ENCODE measurements around the gene PARD3B.

PARD3B gene

GRCh38 chr2:204825681-204826080 lies 280.4 kb downstream of the PARD3B start:
- H3K9me3 Mint-ChIP-seq, result peaks cover 7% of the 10 kb centered on the region
- H3K4me3 Mint-ChIP-seq, result no peak overlapping the region
- H3K36me3 Mint-ChIP-seq (ENCODE audit: low read depth), result peaks cover 9% of the 10 kb centered on the region
- TF ChIP-seq, protein P1, sequence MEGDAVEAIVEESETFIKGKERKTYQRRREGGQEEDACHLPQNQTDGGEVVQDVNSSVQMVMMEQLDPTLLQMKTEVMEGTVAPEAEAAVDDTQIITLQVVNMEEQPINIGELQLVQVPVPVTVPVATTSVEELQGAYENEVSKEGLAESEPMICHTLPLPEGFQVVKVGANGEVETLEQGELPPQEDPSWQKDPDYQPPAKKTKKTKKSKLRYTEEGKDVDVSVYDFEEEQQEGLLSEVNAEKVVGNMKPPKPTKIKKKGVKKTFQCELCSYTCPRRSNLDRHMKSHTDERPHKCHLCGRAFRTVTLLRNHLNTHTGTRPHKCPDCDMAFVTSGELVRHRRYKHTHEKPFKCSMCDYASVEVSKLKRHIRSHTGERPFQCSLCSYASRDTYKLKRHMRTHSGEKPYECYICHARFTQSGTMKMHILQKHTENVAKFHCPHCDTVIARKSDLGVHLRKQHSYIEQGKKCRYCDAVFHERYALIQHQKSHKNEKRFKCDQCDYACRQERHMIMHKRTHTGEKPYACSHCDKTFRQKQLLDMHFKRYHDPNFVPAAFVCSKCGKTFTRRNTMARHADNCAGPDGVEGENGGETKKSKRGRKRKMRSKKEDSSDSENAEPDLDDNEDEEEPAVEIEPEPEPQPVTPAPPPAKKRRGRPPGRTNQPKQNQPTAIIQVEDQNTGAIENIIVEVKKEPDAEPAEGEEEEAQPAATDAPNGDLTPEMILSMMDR (IDR thresholded peaks at IDR 0.05; ENCODE audit: unreplicated experiment in 3 of 3), result no peak
- H3K27me3 Mint-ChIP-seq (ENCODE audit: low read depth), result no peaks in the 10 kb centered on the region
- H3K27ac Mint-ChIP-seq, result no peak overlapping the region
- peaks cover 6% of the 10 kb centered on the region for H3K4me1 Mint-ChIP-seq

- peaks cover 6% of the 10 kb centered on the region for H3K4me1 Mint-ChIP-seq
- H3K4me3 Mint-ChIP-seq, result peak overlapping the region in 2 of 3 experiments; percentile 28 to 58
- TF ChIP-seq, protein P1 (IDR thresholded peaks at IDR 0.05; ENCODE audit: unreplicated experiment in 3 of 3), result no peak
- H3K36me3 Mint-ChIP-seq (ENCODE audit: low read depth), result no peaks in the 10 kb centered on the region
- H3K27ac Mint-ChIP-seq, result peak overlapping the region; percentile 89 to 94 (median 94)
- H3K9me3 Mint-ChIP-seq, result no peaks in the 10 kb centered on the region
- H3K27me3 Mint-ChIP-seq (ENCODE audit: low read depth), result no peaks in the 10 kb centered on the region
Measured at GRCh38 chr2:204827701-204828590, 282.7 kb downstream of the PARD3B start.

GRCh38 chr2:204834716-204835384 lies 289.6 kb downstream of the PARD3B start:
- no peaks in the 10 kb centered on the region for H3K27me3 Mint-ChIP-seq (ENCODE audit: low read depth)
- no peaks in the 10 kb centered on the region for H3K36me3 Mint-ChIP-seq (ENCODE audit: low read depth)
- no peak overlapping the region for H3K4me3 Mint-ChIP-seq
- peaks cover 3% of the 10 kb centered on the region for H3K9me3 Mint-ChIP-seq
- H3K4me1 Mint-ChIP-seq, result no peaks in the 10 kb centered on the region
- TF ChIP-seq, protein P1 (IDR thresholded peaks at IDR 0.05; ENCODE audit: unreplicated experiment in 3 of 3), result no peak
- no peak overlapping the region for H3K27ac Mint-ChIP-seq

DNA sequence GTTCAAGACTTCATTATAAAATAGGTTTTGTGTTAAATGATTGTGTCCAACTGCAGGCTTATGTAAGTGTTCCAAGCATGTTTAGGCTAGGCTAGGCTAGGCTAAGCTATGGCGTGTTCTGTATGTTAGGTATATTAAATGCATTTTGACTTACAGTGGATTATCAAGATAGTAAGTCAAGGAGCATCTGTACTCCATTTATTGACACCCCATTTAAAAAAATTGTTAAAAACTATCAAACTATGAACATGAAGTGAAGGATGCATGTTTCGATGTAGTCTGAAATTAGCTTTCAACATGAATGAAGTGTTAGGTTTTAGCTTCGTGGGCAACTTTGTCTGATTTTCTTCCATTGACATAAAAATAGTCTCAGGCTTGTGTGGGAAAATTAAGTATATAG lies 290.5 kb downstream of the PARD3B start:
- H3K9me3 Mint-ChIP-seq, result peaks cover 3% of the 10 kb centered on the region
- H3K27ac Mint-ChIP-seq, result no peak overlapping the region
- no peaks in the 10 kb centered on the region for H3K27me3 Mint-ChIP-seq (ENCODE audit: low read depth)
- no peak overlapping the region for H3K4me3 Mint-ChIP-seq
- H3K36me3 Mint-ChIP-seq (ENCODE audit: low read depth), result no peaks in the 10 kb centered on the region
- H3K4me1 Mint-ChIP-seq, result no peaks in the 10 kb centered on the region
- TF ChIP-seq, protein P1 (IDR thresholded peaks at IDR 0.05; ENCODE audit: unreplicated experiment in 3 of 3), result no peak

DNA sequence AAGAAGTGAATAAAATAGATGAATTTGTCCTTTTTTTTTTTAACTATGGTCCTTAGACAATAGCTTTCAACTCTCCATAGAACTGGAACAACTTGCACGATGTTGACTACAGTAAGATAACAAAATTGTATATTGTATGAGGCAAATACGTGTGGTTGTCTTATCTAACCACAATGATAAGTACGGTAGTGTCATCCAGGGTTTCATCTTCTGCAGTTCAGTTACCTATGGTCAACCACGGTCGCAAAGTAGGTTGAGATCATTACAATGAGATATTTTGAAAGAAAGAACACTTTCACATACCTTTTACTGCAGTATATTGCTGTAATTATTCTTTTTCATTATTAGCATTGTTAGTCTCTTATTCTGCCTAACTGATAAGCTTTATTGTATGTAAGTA lies 295.2 kb downstream of the PARD3B start:
- peaks cover 26% of the 10 kb centered on the region for H3K4me1 Mint-ChIP-seq
- peaks cover 3% of the 10 kb centered on the region for H3K9me3 Mint-ChIP-seq
- no peaks in the 10 kb centered on the region for H3K36me3 Mint-ChIP-seq (ENCODE audit: low read depth)
- TF ChIP-seq, protein P1 (IDR thresholded peaks at IDR 0.05; ENCODE audit: unreplicated experiment in 3 of 3), result no peak
- no peak overlapping the region for H3K4me3 Mint-ChIP-seq
- no peaks in the 10 kb centered on the region for H3K27me3 Mint-ChIP-seq (ENCODE audit: low read depth)
- no peak overlapping the region for H3K27ac Mint-ChIP-seq

Data from nephron (organoid).